Measurements from ENCODE around the gene CC2D2B.

DNA sequence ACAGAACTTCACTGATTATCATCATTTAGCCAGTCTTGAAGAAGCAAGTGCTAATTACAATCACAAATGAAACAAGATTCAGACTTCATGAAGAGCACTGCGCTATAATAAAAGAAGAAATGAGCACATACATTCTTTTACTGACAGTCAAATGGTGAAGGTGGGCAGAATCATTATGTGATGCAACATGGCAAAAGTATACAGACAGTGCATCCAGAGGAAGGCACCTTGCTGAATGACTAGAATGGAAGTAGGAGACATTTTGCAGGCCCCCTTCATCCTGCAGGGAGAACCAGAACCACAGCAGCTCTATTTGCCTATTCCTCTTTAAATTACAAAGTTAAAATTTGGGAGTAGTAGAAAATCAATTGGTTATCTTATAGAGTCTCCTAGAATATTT lies 31.0 kb upstream of the CC2D2B start:
- TF ChIP-seq, protein P1, sequence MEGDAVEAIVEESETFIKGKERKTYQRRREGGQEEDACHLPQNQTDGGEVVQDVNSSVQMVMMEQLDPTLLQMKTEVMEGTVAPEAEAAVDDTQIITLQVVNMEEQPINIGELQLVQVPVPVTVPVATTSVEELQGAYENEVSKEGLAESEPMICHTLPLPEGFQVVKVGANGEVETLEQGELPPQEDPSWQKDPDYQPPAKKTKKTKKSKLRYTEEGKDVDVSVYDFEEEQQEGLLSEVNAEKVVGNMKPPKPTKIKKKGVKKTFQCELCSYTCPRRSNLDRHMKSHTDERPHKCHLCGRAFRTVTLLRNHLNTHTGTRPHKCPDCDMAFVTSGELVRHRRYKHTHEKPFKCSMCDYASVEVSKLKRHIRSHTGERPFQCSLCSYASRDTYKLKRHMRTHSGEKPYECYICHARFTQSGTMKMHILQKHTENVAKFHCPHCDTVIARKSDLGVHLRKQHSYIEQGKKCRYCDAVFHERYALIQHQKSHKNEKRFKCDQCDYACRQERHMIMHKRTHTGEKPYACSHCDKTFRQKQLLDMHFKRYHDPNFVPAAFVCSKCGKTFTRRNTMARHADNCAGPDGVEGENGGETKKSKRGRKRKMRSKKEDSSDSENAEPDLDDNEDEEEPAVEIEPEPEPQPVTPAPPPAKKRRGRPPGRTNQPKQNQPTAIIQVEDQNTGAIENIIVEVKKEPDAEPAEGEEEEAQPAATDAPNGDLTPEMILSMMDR (conservative IDR thresholded peaks at IDR 0.05; ENCODE audit: low read depth, low read length) = no peak
- TF ChIP-seq EZH2 (IDR thresholded peaks at IDR 0.05; ENCODE audit: low read length, unreplicated experiment) (no peak), EZH2phosphoT487 (IDR thresholded peaks at IDR 0.05; ENCODE audit: borderline replicate concordance, low read length) (no peak)

All from PC-3 (cell line).